Measurements from ENCODE around the gene MCC. TPM values are rescaled to one million over a fixed set of nuclear protein-coding genes. Genes with fewer than 3 reads are reported as not detected.

Gene MCC
- polyA plus RNA-seq, 2 of the 4 experiments (the other 2 are of a cell fraction): 0.09 to 0.10 TPM

DNA sequence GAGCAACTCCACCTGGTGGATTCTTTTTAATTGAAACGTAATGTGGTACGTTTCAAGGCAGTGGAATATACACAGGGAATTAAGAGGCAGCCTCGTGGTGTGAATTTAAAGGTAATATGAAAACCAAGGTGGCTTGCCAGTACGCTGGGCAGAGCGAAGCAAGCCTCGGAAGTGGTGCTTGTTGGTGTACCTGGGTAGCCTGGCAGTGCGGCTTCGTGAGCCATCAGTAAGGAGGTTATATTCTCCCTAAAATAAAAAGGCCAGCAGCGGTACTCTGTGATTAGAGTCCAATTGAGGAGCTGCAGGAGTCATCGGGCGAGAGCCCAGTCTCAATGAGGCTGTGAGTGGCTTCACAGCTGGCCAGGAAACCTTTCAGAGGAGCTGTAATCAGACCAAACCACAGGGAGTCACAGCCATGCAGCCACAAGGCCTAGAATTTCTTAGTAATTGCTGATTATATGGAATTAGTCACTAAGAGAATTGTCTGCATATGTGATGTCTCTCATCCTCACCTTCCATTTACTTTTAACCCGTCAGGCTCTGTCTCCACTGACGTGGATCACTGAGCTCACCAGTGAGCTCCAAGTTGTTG is 454.0 kb downstream of the MCC start:
- Histone ChIP-seq H3K4me3 (no peak overlapping the region), H3K9me3 (no peaks in the 10 kb centered on the region), H3K4me2 (no peak overlapping the region), H3K4me1 (no peaks in the 10 kb centered on the region), H3K27ac (no peak overlapping the region)
- 81% methylated on average over 13 of the region's 13 CpGs for WGBS (ENCODE audit: missing lambda C conversion rate)
- TF ChIP-seq RAD21 (conservative IDR thresholded peaks at IDR 0.05 in 1 of 2, IDR thresholded peaks at IDR 0.05 in 1 of 2) (no peak), PBX3 (IDR thresholded peaks at IDR 0.05) (no peak), CEBPB (IDR thresholded peaks at IDR 0.05) (no peak), TP53 (CRISPR knock-in tag; IDR thresholded peaks at IDR 0.05) (no peak), SMC3 (IDR thresholded peaks at IDR 0.05) (no peak), KDM5A (IDR thresholded peaks at IDR 0.05) (no peak), RFX5 (IDR thresholded peaks at IDR 0.05) (no peak), RCOR1 (IDR thresholded peaks at IDR 0.05; ENCODE audit: low read depth, low read length) (no peak), CHD4 (IDR thresholded peaks at IDR 0.05; ENCODE audit: borderline replicate concordance) (no peak), GATA3 (IDR thresholded peaks at IDR 0.05; ENCODE audit: borderline replicate concordance) (no peak), HOXB5 (CRISPR knock-in tag; IDR thresholded peaks at IDR 0.05) (no peak), CHD2 (IDR thresholded peaks at IDR 0.05; ENCODE audit: low read length, partially characterized antibody) (no peak), MAFK (IDR thresholded peaks at IDR 0.05; ENCODE audit: partially characterized antibody) (no peak), HOXB13 (CRISPR knock-in tag; IDR thresholded peaks at IDR 0.05; ENCODE audit: low read depth) (no peak)
- ChIA-PET POLR2A (no interaction called here), CTCF (interaction anchor here (0.6 kb wide), 1 partner anchor 38 kb away, joined by 3 read pairs; no protein-coding TSS in a partner anchor)
- DNase-seq (ENCODE audit: low read depth in 1 of 2, low spot score in 1 of 2): no peak
- no peak for ATAC-seq
- no peak for FAIRE-seq

GRCh38 chr5:113031557-113031956 is 456.7 kb downstream of the MCC start:
- ChIA-PET POLR2A (no interaction called here), CTCF (interaction anchor here (0.7 to 1.0 kb wide), 2 partner anchors 13 to 480 kb away, joined by 3 read pairs; no protein-coding TSS in a partner anchor)
- no peaks in the 10 kb centered on the region for H3K4me1 ChIP-seq
- no peak overlapping the region for H3K27ac ChIP-seq
- WGBS (ENCODE audit: missing lambda C conversion rate): 84% methylated on average over 2 of the region's 2 CpGs
- ATAC-seq: no peak
- no peak for DNase-seq (ENCODE audit: low read depth in 1 of 2, low spot score in 1 of 2)
- no peak overlapping the region for H3K4me2 ChIP-seq
- TF ChIP-seq, protein P1, sequence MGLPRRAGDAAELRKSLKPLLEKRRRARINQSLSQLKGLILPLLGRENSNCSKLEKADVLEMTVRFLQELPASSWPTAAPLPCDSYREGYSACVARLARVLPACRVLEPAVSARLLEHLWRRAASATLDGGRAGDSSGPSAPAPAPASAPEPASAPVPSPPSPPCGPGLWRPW (IDR thresholded peaks at IDR 0.05): no peak
- TF ChIP-seq TFCP2L1 (CRISPR knock-in tag; IDR thresholded peaks at IDR 0.05) (no peak), CEBPB (IDR thresholded peaks at IDR 0.05) (no peak), BHLHE40 (IDR thresholded peaks at IDR 0.05; ENCODE audit: low read depth, low read length) (no peak), CBX2 (IDR thresholded peaks at IDR 0.05; ENCODE audit: borderline replicate concordance, low read depth) (no peak), FOXS1 (CRISPR knock-in tag; IDR thresholded peaks at IDR 0.05) (no peak), HEYL (CRISPR knock-in tag; IDR thresholded peaks at IDR 0.05) (no peak), EP300 (IDR thresholded peaks at IDR 0.05) (no peak)
- FAIRE-seq: no peak
- no peak overlapping the region for H3K4me3 ChIP-seq
- H3K9me3 ChIP-seq: no peaks in the 10 kb centered on the region

DNA sequence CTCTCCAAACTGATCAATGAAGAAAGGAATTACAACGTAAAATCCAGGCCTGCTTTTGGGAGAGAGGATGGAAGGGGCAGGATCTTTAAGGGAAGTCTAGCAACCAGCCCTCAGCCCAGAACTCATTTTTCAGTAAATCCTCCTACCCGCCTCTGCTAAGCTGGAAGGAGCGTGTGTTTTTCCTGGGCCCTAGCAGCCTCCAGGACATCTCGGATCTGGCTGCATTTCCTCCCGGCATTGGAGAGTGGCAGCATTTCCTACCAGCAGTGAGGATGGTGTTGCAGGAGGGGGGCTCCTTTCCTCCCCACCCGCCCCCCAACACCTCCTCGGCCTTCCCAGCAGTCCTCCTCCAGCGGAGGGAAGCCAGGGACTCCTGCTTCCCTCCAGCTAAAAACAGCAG is 457.1 kb downstream of the MCC start:
- H3K4me3 ChIP-seq: no peak overlapping the region
- H3K27ac ChIP-seq: no peak overlapping the region
- H3K4me2 ChIP-seq: no peak overlapping the region
- no peaks in the 10 kb centered on the region for H3K4me1 ChIP-seq
- CTCF ChIA-PET: interaction anchor here (0.7 to 1.0 kb wide), 2 partner anchors 13 to 480 kb away, joined by 3 read pairs; no protein-coding TSS in a partner anchor
- DNase-seq (ENCODE audit: low read depth in 1 of 2, low spot score in 1 of 2) (no peak), ATAC-seq (no peak), FAIRE-seq (no peak)
- no peaks in the 10 kb centered on the region for H3K9me3 ChIP-seq
- POLR2A ChIA-PET: no interaction called here
- TF ChIP-seq RARB (CRISPR knock-in tag; IDR thresholded peaks at IDR 0.05) (no peak), RAD21 (conservative IDR thresholded peaks at IDR 0.05 in 1 of 2, IDR thresholded peaks at IDR 0.05 in 1 of 2) (no peak), CHD2 (IDR thresholded peaks at IDR 0.05; ENCODE audit: low read length, partially characterized antibody) (no peak), NPAS2 (CRISPR knock-in tag; IDR thresholded peaks at IDR 0.05; ENCODE audit: borderline replicate concordance) (no peak), HOXB13 (CRISPR knock-in tag; IDR thresholded peaks at IDR 0.05; ENCODE audit: low read depth) (no peak), POLR2A (IDR thresholded peaks at IDR 0.05; ENCODE audit: low read length) (no peak), GATA3 (IDR thresholded peaks at IDR 0.05; ENCODE audit: borderline replicate concordance) (no peak), TFCP2L1 (CRISPR knock-in tag; IDR thresholded peaks at IDR 0.05) (no peak), RCOR1 (IDR thresholded peaks at IDR 0.05; ENCODE audit: low read depth, low read length) (no peak), CHD4 (IDR thresholded peaks at IDR 0.05; ENCODE audit: borderline replicate concordance) (no peak), HMGXB4 (CRISPR knock-in tag; IDR thresholded peaks at IDR 0.05; ENCODE audit: borderline replicate concordance) (no peak), KDM1A (IDR thresholded peaks at IDR 0.05; ENCODE audit: low read depth) (no peak), PBX3 (IDR thresholded peaks at IDR 0.05) (no peak), FOSB (CRISPR knock-in tag; IDR thresholded peaks at IDR 0.05) (no peak)
- 84% methylated on average over 8 of the region's 8 CpGs for WGBS (ENCODE audit: missing lambda C conversion rate)

Measured in A549 (cell line).